Measurements from ENCODE around the gene GKN2. TPM values are rescaled to one million over a fixed set of nuclear protein-coding genes. Genes with fewer than 3 reads are reported as not detected.

GKN2 gene
- total RNA-seq, 1 donor from 2014 or later, result not detected

Other genes starting within 250 kb of the GKN2 start
- gene ARHGAP25, start 218.1 kb downstream of the GKN2 start, total RNA-seq, result 10.5 and 11.9 TPM in 2 replicates
- not detected in 2 replicates for gene BMP10, start 81.5 kb downstream of the GKN2 start, total RNA-seq
- not detected in 2 replicates for gene GKN1, start 21.7 kb upstream of the GKN2 start, total RNA-seq
- under 0.01 TPM in 2 replicates for gene ANTXR1, start 60.3 kb upstream of the GKN2 start, total RNA-seq